ENCODE results near the gene RNF111.

RNF111 gene

GRCh38 chr15:59028387-59028955, 41.0 kb downstream of the RNF111 start:
- Histone ChIP-seq H3K4me3 (ENCODE audit: low read length) (no peak overlapping the region), H3K9me3 (ENCODE audit: insufficient read depth, low read depth, low read length) (no peaks in the 10 kb centered on the region), H3K4me1 (ENCODE audit: insufficient read depth, low read length) (no peaks in the 10 kb centered on the region), H3K36me3 (ENCODE audit: insufficient read depth, low read depth, low read length) (peaks cover 25% of the 10 kb centered on the region), H3K27ac (ENCODE audit: low read length) (no peak overlapping the region), H3K9ac (ENCODE audit: low read depth, low read length) (no peak overlapping the region), H3K27me3 (ENCODE audit: insufficient read depth, low read length) (no peaks in the 10 kb centered on the region)

DNA sequence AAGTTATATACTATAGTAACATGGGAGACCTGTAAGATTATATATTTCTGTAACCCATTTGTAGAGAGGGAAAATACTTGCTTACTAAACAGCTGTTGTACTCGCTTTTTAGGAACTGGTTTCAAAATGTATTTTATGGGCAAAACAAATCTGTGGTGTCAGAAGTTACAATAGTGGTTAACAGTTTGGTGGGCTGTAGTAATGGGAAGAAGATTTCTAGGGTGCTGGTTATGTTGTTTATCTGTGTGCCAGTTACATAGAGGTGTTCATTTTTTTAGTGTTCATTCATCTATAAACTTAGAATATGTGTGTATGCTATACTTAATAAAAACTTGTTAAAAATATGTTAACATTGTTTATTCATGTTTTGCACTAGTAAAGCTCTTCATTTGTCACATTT, 42.1 kb downstream of the RNF111 start:
- Histone ChIP-seq H3K4me3 (ENCODE audit: low read length) (no peak overlapping the region), H3K9ac (ENCODE audit: low read depth, low read length) (no peak overlapping the region), H3K36me3 (ENCODE audit: insufficient read depth, low read depth, low read length) (peaks cover 25% of the 10 kb centered on the region), H3K9me3 (ENCODE audit: insufficient read depth, low read depth, low read length) (no peaks in the 10 kb centered on the region), H3K4me1 (ENCODE audit: insufficient read depth, low read length) (no peaks in the 10 kb centered on the region), H3K27me3 (ENCODE audit: insufficient read depth, low read length) (no peaks in the 10 kb centered on the region), H3K27ac (ENCODE audit: low read length) (no peak overlapping the region)

DNA sequence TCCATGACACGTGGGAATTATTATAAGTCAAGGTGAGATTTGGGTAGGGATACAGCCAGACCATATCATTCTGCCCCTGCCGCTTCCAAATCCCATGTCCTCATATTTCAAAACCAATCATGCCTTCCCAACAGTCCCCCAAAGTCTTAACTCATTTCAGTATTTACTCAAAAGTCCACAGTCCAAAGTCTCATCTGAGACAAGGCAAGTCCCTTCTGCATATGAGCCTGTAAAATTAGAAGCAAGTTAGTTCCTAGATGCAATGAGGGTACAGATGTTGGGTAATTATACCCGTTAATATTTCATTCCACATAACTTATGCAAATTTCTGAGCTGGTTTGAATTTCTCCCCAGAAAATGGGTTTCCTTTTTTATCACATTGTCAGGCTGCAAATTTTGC, 47.7 kb downstream of the RNF111 start:
- H3K9me3 ChIP-seq (ENCODE audit: insufficient read depth, low read depth, low read length), result no peaks in the 10 kb centered on the region
- H3K4me1 ChIP-seq (ENCODE audit: insufficient read depth, low read length), result no peaks in the 10 kb centered on the region
- H3K4me3 ChIP-seq (ENCODE audit: low read length), result no peak overlapping the region
- no peak overlapping the region for H3K9ac ChIP-seq (ENCODE audit: low read depth, low read length)
- peaks cover 40% of the 10 kb centered on the region for H3K36me3 ChIP-seq (ENCODE audit: insufficient read depth, low read depth, low read length)
- H3K27ac ChIP-seq (ENCODE audit: low read length), result no peak overlapping the region
- H3K27me3 ChIP-seq (ENCODE audit: insufficient read depth, low read length), result no peaks in the 10 kb centered on the region

DNA sequence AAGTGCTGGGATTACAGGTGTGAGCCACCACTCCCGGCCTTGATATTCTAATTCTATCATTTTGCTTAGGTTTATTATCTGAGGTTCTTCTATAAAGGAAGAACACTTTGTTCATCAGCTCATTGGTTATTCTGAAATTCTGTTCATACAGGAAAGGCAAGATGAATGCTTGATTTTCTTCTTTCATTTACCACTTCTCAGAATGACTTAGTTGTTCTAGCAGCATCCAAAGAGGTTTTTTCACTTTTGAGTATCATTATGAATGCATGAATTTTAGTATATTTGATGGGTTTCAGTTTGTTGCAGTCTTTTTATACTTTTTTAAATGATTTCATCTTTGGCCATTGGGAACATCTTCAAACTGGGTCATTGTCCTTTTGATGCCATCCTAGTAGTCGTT, 51.8 kb downstream of the RNF111 start:
- Histone ChIP-seq H3K4me3 (ENCODE audit: low read length) (no peak overlapping the region), H3K9ac (ENCODE audit: low read depth, low read length) (no peak overlapping the region), H3K4me1 (ENCODE audit: insufficient read depth, low read length) (no peaks in the 10 kb centered on the region), H3K27me3 (ENCODE audit: insufficient read depth, low read length) (no peaks in the 10 kb centered on the region), H3K9me3 (ENCODE audit: insufficient read depth, low read depth, low read length) (no peaks in the 10 kb centered on the region), H3K36me3 (ENCODE audit: insufficient read depth, low read depth, low read length) (peaks cover 19% of the 10 kb centered on the region), H3K27ac (ENCODE audit: low read length) (no peak overlapping the region)

DNA sequence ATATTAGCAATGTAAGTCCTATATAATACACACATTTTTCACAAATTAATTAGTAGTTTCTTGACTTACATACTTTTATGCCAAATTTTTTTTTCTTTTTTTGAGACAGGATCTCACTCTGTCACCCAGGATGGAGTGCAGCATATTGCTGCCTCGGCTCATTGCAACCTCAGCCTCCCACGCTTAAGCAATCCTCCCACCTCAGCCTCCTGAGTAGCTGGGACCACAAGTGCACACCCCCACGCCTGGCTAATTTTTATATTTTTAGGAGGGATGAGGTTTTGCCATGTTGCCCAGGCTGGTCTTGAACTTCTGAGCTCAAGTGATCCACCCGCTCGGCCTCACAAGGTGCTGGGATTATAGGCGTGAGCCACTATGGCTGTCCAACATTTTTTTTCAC, 54.6 kb downstream of the RNF111 start:
- Histone ChIP-seq H3K27ac (ENCODE audit: low read length) (no peak overlapping the region), H3K9ac (ENCODE audit: low read depth, low read length) (no peak overlapping the region), H3K4me3 (ENCODE audit: low read length) (no peak overlapping the region), H3K4me1 (ENCODE audit: insufficient read depth, low read length) (no peaks in the 10 kb centered on the region), H3K27me3 (ENCODE audit: insufficient read depth, low read length) (no peaks in the 10 kb centered on the region), H3K36me3 (ENCODE audit: insufficient read depth, low read depth, low read length) (peaks cover 6% of the 10 kb centered on the region; the same call in 1 of the 2 replicates), H3K9me3 (ENCODE audit: insufficient read depth, low read depth, low read length) (no peaks in the 10 kb centered on the region)

- Histone ChIP-seq H3K36me3 (ENCODE audit: insufficient read depth, low read depth, low read length) (peaks cover 17% of the 10 kb centered on the region), H3K4me1 (ENCODE audit: insufficient read depth, low read length) (no peaks in the 10 kb centered on the region), H3K9ac (ENCODE audit: low read depth, low read length) (no peak overlapping the region), H3K27me3 (ENCODE audit: insufficient read depth, low read length) (no peaks in the 10 kb centered on the region), H3K9me3 (ENCODE audit: insufficient read depth, low read depth, low read length) (no peaks in the 10 kb centered on the region), H3K27ac (ENCODE audit: low read length) (no peak overlapping the region), H3K4me3 (ENCODE audit: low read length) (no peak overlapping the region)
These were observed 61.4 kb downstream of the RNF111 start for GRCh38 chr15:59048897-59049296.

DNA sequence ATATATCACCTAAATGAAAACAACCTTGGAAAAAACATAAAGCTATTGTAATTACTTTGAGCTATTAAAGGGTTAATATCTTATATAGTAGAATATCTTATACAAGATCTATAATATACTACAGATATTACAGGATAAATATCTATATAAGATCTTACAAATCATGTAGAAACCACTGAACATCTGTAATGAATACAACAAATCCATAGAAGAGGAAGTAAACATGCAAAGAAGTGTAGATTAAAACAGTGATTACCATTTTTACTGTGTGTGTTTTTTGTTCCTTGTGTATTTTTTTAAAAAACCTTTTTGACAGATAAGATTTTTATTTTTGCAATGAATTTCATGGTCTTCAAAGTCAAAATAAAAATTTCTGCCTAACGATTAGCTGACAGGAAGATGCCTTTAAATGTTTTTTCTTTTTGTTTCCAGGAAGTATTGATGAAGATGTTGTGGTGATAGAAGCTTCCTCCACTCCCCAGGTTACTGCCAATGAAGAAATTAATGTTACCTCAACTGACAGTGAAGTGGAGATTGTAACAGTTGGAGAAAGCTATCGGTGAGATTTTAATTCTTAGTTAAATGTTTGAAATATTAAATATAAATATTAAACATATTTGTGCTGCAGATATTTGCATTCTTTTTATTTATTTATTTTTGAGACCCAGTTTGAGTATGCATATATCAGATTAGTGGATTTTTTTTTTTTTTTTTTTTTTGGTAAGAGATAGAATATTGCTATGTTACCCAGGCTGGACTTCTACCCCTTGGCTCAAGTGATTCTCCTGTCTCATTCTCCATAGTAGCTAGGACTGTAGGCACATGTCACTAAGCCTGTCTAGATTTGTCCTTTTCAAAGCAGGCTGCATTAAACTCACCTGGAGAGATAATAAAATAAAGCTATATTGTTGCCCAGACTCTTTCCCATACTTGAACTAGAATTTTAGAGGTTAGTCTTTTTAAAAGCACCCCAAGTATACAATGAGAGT, 64.7 kb downstream of the RNF111 start:
- peaks cover 48% of the 10 kb centered on the region for H3K36me3 ChIP-seq (ENCODE audit: insufficient read depth, low read depth, low read length)
- no peaks in the 10 kb centered on the region for H3K4me1 ChIP-seq (ENCODE audit: insufficient read depth, low read length)
- no peak overlapping the region for H3K4me3 ChIP-seq (ENCODE audit: low read length)
- H3K27ac ChIP-seq (ENCODE audit: low read length), result no peak overlapping the region
- no peaks in the 10 kb centered on the region for H3K9me3 ChIP-seq (ENCODE audit: insufficient read depth, low read depth, low read length)
- no peaks in the 10 kb centered on the region for H3K27me3 ChIP-seq (ENCODE audit: insufficient read depth, low read length)
- no peak overlapping the region for H3K9ac ChIP-seq (ENCODE audit: low read depth, low read length)

DNA sequence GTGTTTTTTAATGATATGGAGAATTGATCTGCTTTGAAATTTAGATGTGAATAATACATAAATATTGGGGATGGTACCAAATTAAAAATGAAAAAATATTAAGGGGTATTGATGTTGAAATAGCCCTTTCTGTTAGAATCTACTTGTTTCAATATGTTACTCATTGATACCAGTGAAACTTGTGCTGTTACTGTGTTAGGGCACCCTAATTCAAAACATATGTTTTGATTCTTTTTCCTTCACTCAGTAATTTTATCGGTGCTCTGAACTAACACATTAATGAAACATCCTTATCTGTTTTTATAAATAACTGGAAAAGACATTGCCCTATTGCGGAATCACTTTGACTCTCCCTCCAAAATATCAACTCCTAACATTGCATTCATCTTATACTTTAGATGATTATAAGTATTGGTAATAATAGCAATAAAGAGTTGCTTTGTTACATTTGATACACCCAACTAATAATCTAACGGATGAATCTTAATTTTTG, 65.5 kb downstream of the RNF111 start:
- Histone ChIP-seq H3K4me1 (ENCODE audit: insufficient read depth, low read length) (no peaks in the 10 kb centered on the region), H3K27ac (ENCODE audit: low read length) (no peak overlapping the region), H3K4me3 (ENCODE audit: low read length) (no peak overlapping the region), H3K9ac (ENCODE audit: low read depth, low read length) (no peak overlapping the region), H3K27me3 (ENCODE audit: insufficient read depth, low read length) (no peaks in the 10 kb centered on the region), H3K36me3 (ENCODE audit: insufficient read depth, low read depth, low read length) (peaks cover 56% of the 10 kb centered on the region), H3K9me3 (ENCODE audit: insufficient read depth, low read depth, low read length) (no peaks in the 10 kb centered on the region)

DNA sequence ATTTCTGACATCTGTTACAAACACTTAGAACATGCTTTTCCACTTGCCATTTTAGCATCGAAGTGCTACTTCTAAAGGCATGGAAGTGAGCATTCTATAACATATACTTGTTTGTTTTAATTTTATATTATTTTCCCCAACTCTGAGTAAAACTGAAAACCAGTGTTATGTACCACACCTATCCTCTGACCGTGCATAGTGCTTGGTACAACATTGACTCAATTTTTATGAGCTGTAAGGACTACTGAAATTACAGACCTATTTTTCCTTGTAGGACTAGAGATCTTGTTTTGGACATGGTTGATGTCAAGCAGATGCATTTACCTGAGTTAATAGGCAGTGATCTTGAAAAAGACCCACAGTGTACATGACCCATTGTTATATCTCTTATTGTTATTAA, 66.0 kb downstream of the RNF111 start:
- no peak overlapping the region for H3K9ac ChIP-seq (ENCODE audit: low read depth, low read length)
- no peaks in the 10 kb centered on the region for H3K9me3 ChIP-seq (ENCODE audit: insufficient read depth, low read depth, low read length)
- H3K27ac ChIP-seq (ENCODE audit: low read length), result no peak overlapping the region
- H3K4me3 ChIP-seq (ENCODE audit: low read length), result no peak overlapping the region
- no peaks in the 10 kb centered on the region for H3K4me1 ChIP-seq (ENCODE audit: insufficient read depth, low read length)
- no peaks in the 10 kb centered on the region for H3K27me3 ChIP-seq (ENCODE audit: insufficient read depth, low read length)
- peaks cover 60% of the 10 kb centered on the region for H3K36me3 ChIP-seq (ENCODE audit: insufficient read depth, low read depth, low read length)

DNA sequence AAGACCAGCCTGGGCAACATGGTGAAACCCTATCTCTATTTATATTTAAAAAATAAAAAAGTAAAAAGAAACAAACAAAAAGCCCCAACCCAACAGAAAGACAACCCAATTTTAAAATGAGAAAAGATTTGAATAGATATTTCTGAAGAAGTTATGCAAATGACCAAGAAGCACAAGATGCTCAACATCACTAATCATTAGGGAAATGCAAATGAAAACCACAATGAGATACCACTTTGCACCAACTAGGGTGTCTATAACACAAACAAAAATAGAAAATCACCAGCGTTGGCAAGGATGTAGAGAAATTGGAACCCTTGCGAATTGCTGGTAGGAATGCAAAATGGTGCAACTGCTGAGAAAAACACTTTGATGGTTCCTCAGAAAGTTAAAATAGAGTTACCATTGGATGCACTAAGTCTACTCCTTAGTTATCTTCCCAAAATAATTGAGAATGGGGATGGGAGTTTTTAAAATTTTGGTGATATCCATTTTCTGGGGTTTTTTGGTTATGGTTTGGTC, 71.7 kb downstream of the RNF111 start:
- H3K4me1 ChIP-seq (ENCODE audit: insufficient read depth, low read length), result no peaks in the 10 kb centered on the region
- no peaks in the 10 kb centered on the region for H3K9me3 ChIP-seq (ENCODE audit: insufficient read depth, low read depth, low read length)
- H3K9ac ChIP-seq (ENCODE audit: low read depth, low read length), result no peak overlapping the region
- H3K36me3 ChIP-seq (ENCODE audit: insufficient read depth, low read depth, low read length), result peaks cover 93% of the 10 kb centered on the region
- no peak overlapping the region for H3K4me3 ChIP-seq (ENCODE audit: low read length)
- H3K27me3 ChIP-seq (ENCODE audit: insufficient read depth, low read length), result no peaks in the 10 kb centered on the region
- H3K27ac ChIP-seq (ENCODE audit: low read length), result no peak overlapping the region

- Histone ChIP-seq H3K4me1 (ENCODE audit: insufficient read depth, low read length) (no peaks in the 10 kb centered on the region), H3K9ac (ENCODE audit: low read depth, low read length) (no peak overlapping the region), H3K27ac (ENCODE audit: low read length) (no peak overlapping the region), H3K36me3 (ENCODE audit: insufficient read depth, low read depth, low read length) (peaks cover 84% of the 10 kb centered on the region), H3K9me3 (ENCODE audit: insufficient read depth, low read depth, low read length) (no peaks in the 10 kb centered on the region), H3K4me3 (ENCODE audit: low read length) (no peak overlapping the region), H3K27me3 (ENCODE audit: insufficient read depth, low read length) (no peaks in the 10 kb centered on the region)
These were observed 72.9 kb downstream of the RNF111 start for GRCh38 chr15:59060348-59060747.

- Histone ChIP-seq H3K27ac (ENCODE audit: low read length) (no peak overlapping the region), H3K9ac (ENCODE audit: low read depth, low read length) (no peak overlapping the region), H3K4me3 (ENCODE audit: low read length) (no peak overlapping the region), H3K4me1 (ENCODE audit: insufficient read depth, low read length) (no peaks in the 10 kb centered on the region), H3K27me3 (ENCODE audit: insufficient read depth, low read length) (no peaks in the 10 kb centered on the region), H3K36me3 (ENCODE audit: insufficient read depth, low read depth, low read length) (peaks cover 85% of the 10 kb centered on the region), H3K9me3 (ENCODE audit: insufficient read depth, low read depth, low read length) (no peaks in the 10 kb centered on the region)
These were observed 75.6 kb downstream of the RNF111 start for GRCh38 chr15:59063042-59063441.
